Measurements from ENCODE around the gene MTF2. TPM values are rescaled to one million over a fixed set of nuclear protein-coding genes. Genes with fewer than 3 reads are reported as not detected.
A peak's percentile ranks its signal among the peaks of the same experiment; 100 is the strongest.

The MTF2 gene
- total and polyA plus RNA-seq, 4 donors: 3.2 to 17.8 (median 12.6) TPM

GRCh38 chr1:93056649-93057048, 22.4 kb upstream of the MTF2 start:
- H3K27ac ChIP-seq (ENCODE audit: low read depth in 1 of 2, low read length in 2 of 2): no peak overlapping the region
- TF ChIP-seq RAD21 (IDR thresholded peaks at IDR 0.05): no peak
- no peak for TF ChIP-seq EGR1 (IDR thresholded peaks at IDR 0.05; ENCODE audit: low read depth in 2 of 2)
- TF ChIP-seq REST (IDR thresholded peaks at IDR 0.05): no peak
- no peak for TF ChIP-seq FOXA1 (IDR thresholded peaks at IDR 0.05)
- no peak for TF ChIP-seq ZBTB33 (IDR thresholded peaks at IDR 0.05)
- no peak for TF ChIP-seq CTCF (IDR thresholded peaks at IDR 0.05; ENCODE audit: low read depth, low read length, missing input control)
- no peak for TF ChIP-seq SP1 (IDR thresholded peaks at IDR 0.05)
- no peak for DNase-seq (ENCODE audit: low spot score)
- no peaks in the 10 kb centered on the region for H3K9me3 ChIP-seq (ENCODE audit: control insufficient read depth in 4 of 4, low read length in 3 of 4)
- WGBS: 83% methylated on average over 2 of the region's 2 CpGs
- no peaks in the 10 kb centered on the region for H3K36me3 ChIP-seq (ENCODE audit: control insufficient read depth in 4 of 4, insufficient read depth in 3 of 4, low read depth in 1 of 4, low read length in 3 of 4)
- no peaks in the 10 kb centered on the region for H3K4me1 ChIP-seq (ENCODE audit: control insufficient read depth in 4 of 4, insufficient read depth in 4 of 4, low read length in 3 of 4)
- no peaks in the 10 kb centered on the region for H3K27me3 ChIP-seq (ENCODE audit: control insufficient read depth in 4 of 4, insufficient read depth in 4 of 4, low read length in 3 of 4)
- H3K9ac ChIP-seq (ENCODE audit: low read depth in 1 of 2, low read length in 2 of 2): no peak overlapping the region
- no peak overlapping the region for H3K4me3 ChIP-seq (ENCODE audit: low read depth in 1 of 3, low read length in 3 of 3)

- WGBS: 64% methylated on average over 3 of the region's 3 CpGs
- TF ChIP-seq RXRA (IDR thresholded peaks at IDR 0.05) (peak; percentile 79 to 87), REST (IDR thresholded peaks at IDR 0.05) (no peak), FOXA2 (IDR thresholded peaks at IDR 0.05) (no peak), GABPA (IDR thresholded peaks at IDR 0.05 in 1 of 2, conservative IDR thresholded peaks at IDR 0.05 in 1 of 2) (no peak), ZBTB33 (IDR thresholded peaks at IDR 0.05) (no peak), HNF4A (conservative IDR thresholded peaks at IDR 0.05) (peak; percentile 23 to 48), EGR1 (IDR thresholded peaks at IDR 0.05; ENCODE audit: low read depth in 2 of 2) (no peak), JUND (IDR thresholded peaks at IDR 0.05) (no peak), SP1 (IDR thresholded peaks at IDR 0.05) (no peak), FOXA1 (IDR thresholded peaks at IDR 0.05) (no peak), YY1 (IDR thresholded peaks at IDR 0.05) (no peak), TAF1 (conservative IDR thresholded peaks at IDR 0.05) (no peak), HNF4G (IDR thresholded peaks at IDR 0.05) (no peak)
Observed at GRCh38 chr1:93061895-93062792, 16.9 kb upstream of the MTF2 start.

More at GRCh38 chr1:93061895-93062792, 16.9 kb upstream of the MTF2 start:
- no peak for DNase-seq (ENCODE audit: low spot score)
- H3K27ac ChIP-seq (ENCODE audit: low read depth in 1 of 2, low read length in 2 of 2): no peak overlapping the region
- no peaks in the 10 kb centered on the region for H3K36me3 ChIP-seq (ENCODE audit: control insufficient read depth in 4 of 4, insufficient read depth in 3 of 4, low read depth in 1 of 4, low read length in 3 of 4)
- H3K9ac ChIP-seq (ENCODE audit: low read depth in 1 of 2, low read length in 2 of 2): no peak overlapping the region
- no peaks in the 10 kb centered on the region for H3K9me3 ChIP-seq (ENCODE audit: control insufficient read depth in 4 of 4, low read length in 3 of 4)
- no peaks in the 10 kb centered on the region for H3K4me1 ChIP-seq (ENCODE audit: control insufficient read depth in 4 of 4, insufficient read depth in 4 of 4, low read length in 3 of 4)
- no peaks in the 10 kb centered on the region for H3K27me3 ChIP-seq (ENCODE audit: control insufficient read depth in 4 of 4, insufficient read depth in 4 of 4, low read length in 3 of 4)
- H3K4me3 ChIP-seq (ENCODE audit: low read depth in 1 of 3, low read length in 3 of 3): no peak overlapping the region

Measured in liver (tissue), 9 donors.